AML-193 (cell line): ENCODE results near the gene TMEM121.
A peak's percentile ranks its signal among the peaks of the same experiment; 100 is the strongest.

Source experiments
- DNase-seq, 2 experiments: peaks; one replicate each; lab custom pipeline; 2025; lab: John Stamatoyannopoulos, UW

TMEM121 gene

DNA sequence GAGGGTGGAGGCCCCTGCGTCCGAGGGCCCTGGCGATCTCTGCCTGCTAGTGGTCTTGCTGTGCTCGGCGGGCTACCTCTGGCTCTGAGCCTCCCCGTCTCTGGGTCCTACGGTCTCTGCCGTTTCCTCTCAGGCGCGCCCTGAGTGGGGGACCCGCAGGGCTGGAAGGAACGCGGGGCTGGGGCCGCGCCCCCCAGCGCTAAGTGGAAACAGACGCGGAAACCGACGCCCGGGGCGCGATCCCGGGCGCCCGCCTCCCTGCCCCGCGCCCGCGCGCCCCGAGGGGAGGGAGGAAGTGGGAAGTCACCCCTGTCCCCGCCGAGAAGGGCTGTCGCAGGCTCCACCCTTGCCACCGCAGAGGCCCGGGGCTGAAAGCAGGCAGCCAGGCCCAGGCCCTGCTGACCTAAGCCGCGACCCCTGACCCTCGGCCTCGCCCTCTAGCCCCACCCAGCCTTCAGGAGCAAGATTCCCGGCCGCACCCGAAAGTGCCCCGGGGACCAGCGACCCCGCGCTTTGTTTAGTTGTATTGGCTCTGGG lies 38.9 kb upstream of the TMEM121 start:
- peak; percentile 47 to 70 for DNase-seq

DNA sequence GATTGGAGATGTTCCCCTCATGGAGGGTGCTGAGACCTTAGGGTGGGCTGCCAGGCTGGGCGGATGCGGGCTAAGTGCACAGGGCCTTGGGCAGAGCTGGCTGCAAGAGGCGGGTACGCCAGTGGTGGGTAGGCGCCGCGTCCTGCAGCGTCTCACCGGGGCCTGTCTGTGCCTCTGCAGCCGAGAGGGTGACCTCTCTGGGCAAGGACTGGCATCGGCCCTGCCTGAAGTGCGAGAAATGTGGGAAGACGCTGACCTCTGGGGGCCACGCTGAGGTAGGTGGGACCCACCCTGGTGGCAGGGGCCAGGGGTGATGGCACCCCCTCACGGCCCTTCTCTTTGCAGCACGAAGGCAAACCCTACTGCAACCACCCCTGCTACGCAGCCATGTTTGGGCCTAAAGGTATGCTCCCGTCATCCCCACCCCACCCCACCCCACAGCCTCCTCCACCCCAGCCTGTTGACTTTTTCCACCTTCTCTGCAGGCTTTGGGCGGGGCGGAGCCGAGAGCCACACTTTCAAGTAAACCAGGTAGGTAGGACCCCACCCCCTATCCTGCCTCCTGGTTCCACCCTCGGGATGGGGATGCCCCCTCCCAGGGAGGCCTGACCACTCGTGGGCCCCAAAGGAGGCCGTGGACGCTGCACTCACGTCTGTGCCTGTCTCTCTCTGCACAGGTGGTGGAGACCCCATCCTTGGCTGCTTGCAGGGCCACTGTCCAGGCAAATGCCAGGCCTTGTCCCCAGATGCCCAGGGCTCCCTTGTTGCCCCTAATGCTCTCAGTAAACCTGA lies 38.2 kb upstream of the TMEM121 start:
- DNase-seq = no peak

DNA sequence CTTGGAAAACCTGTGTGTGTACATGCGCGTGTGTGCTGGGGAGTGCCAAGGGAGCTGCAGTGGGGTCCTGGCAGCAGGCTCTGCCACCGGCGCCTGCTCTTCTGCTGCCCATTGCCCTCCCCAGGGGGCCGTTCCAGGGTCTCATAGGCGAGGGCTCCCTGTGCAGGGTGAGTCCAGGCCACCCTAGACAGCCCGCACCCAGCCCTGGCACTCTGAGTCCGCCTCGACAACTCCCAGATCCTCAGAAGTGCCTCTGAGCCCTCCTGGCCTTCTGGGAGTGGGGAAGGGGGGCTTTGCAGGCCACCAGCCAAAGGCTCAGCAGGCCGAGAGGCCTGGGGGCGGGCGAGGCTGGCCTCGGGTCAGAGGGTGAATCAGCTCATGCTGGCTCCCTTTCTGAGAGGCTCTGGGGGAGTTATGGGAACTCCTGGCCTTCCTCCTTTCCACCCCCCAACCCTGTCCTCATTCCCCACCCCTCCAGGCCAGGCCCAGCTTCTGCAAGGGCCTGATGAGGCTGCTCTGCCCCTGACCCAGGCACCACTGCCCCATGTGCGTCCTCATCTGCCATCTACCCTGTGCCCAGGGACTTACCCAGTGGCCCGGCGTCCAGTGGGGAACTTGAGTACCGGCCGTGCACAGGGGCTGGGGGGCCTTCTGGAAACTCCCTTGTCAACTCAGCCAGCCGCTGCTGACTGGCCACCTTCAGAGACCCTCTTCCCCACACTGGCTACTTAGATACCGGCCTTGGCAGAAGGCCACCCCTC lies 37.4 kb upstream of the TMEM121 start:
- no peak for DNase-seq

DNA sequence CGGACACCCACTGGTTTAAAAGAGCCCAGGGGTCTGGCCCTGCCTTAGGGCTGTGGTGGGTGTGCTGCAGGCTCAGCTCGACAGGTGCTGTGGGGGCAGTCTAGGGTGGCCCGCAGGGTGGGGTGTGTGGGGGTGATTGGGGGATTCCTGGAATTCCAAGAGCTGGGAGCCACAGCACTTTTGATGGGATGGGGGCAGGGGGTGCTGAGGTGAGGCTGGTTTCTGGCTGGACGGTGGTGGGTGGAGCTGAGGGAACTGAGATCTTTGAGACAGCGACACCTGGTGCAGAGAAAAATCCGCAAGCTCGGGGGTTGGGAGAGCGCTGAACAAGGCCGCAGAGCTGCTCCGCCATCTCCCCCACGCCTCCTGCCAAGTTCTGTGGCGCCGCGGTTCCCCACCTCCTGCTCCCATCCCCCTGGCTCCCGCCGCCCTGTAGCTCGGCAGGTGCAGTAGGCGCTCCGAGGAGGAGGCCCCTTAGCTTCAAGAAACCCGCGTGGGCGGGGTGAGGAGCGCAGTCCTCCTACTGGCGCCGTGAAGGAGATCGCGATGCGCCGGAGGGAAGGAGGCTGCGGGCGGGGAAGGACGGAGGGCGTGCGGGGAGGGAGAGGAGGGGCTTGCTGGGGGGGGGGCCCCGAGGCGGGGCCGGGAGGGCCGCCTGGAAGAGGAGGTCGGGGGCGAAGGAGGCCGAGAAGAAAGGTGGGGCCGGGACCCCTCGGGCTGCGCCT lies 36.7 kb upstream of the TMEM121 start:
- DNase-seq = peak; percentile 72 to 80

DNA sequence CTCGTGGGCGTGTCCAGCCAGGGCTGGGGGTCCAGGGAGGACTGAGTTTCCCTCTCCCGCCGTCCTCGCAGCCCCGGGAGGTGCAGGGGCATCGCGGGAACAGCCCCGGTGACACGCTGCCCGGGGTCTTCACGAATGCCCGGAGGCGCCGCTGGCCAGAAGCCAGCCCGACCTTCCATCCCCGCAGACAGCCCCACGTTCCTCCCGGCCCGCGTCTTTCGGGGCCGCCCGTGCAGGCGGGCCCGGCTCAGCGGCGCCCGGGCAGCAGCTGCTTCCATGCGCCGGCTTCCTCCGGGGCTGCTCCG lies 36.2 kb upstream of the TMEM121 start:
- no peak for DNase-seq

DNA sequence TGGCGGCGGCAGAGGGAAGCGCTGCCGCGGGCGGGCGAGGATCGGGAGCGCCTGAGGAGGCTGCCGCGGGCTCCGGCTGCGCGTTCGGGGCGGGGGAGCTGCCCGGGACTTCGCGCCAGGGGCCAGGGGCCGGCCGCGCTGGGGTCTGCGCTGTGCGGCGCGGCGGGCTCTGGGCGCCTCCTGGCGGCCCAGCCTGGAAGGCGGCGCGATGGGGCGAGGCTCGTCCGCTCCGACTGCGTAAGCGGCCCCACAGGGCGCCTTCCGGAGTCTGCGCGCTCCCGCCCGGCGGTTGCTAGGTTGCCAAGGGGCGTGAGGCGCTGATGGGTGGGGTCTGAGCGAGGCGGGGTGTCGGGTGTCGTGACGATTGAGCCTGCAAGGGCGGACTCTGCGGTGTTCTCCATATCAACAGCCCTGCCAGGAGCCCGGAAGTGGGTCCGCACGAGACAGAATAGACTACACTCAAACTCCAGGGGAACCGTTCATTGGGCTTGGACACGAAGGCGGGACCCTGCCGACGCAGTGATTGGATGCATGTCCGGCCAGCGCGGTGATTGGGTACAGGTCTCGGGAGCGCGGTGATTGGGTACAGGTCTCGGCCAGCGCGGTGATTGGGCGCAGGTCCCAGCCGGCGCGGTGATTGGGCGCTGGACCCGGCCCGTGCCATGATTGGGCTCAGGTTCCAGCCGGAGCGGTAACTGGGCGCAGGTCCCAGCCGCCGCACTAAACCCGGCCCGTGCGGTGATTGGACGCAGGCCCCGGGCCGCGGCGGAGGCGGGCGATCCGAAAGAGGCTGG lies 35.6 kb upstream of the TMEM121 start, which contains the start of gene TEDC1:
TEDC1 (plus strand) TSS at position 675 of the 794 bp plus-strand sequence. CDS start 130 bp downstream, outside the sequence.
- peak; percentile 98 to 99 for DNase-seq

DNA sequence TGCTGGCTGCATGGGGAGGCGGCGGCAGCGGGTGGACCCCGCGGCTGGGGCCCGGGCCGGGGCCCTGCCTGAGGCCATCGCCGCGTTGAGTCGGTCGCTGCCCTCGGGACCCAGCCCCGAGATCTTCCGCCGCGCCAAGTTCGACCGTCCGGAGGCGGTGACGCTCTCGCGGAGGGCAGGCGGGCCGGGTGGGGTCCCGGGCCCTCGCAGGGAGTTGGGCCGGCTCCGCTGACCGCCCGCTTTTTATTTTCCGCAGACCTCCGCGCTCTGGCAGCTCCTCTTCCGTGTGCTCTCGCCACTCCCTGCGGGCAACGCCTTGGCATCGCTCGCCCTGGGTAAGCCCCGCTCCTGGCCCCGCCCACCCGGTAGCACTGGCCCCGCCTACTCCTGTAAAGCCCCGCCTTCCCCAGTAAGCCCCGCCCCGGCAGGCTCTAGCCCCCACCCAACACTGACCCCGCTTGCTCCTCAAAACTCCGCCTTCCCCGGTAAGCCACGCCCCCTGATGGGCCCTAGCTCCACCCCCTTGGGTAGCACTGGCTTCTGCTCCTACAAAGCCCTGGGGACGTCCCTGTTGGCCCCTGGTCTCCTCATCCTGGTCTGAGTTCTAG lies 34.9 kb upstream of the TMEM121 start:
- peak; percentile 45 to 46 for DNase-seq

DNA sequence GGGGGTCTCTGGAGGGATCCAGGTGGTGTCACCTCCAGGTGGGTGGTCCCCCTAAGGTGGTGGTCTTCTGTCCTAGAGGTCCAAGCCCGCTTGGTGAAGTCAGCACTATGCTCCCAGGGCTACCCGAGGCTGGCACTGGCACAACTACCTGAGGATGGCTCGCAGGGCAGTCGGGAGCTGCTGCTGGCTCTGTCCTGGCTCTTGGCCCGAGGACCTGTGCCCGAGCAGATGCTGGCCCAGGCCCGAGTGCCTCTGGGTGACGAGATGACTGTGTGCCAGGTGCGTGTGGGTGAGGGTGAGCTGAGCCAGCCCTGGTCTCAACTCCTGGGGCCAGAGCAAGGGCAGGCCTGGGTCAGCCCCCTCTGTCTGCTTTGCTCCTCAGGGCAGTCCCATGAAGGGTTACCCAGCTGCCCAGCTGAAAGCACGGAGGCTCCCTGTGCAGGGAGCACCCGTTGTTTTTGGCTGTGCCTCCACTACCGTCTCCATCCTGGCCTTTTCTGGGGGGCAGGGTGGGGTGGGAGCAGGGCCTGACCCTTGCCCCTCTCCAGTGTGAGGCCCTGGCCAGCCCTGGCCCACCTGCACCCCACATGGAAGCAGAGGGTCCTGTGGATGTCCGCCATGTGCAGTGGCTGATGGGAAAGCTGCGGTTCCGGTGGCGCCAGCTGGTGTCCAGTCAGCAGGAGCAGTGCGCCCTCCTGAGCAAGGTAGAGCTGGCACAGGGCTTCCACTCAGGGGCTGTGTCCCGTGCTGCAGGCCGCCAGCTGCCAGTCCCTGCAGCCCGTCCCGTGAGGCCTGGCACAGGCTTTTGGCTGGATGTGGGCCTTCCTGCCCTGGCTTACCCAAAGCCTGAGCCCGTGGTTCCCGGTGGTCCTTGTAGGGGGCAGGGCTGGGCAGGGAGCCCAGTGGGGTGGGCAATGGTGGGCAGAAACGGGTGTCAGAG lies 34.1 kb upstream of the TMEM121 start:
- DNase-seq = no peak

DNA sequence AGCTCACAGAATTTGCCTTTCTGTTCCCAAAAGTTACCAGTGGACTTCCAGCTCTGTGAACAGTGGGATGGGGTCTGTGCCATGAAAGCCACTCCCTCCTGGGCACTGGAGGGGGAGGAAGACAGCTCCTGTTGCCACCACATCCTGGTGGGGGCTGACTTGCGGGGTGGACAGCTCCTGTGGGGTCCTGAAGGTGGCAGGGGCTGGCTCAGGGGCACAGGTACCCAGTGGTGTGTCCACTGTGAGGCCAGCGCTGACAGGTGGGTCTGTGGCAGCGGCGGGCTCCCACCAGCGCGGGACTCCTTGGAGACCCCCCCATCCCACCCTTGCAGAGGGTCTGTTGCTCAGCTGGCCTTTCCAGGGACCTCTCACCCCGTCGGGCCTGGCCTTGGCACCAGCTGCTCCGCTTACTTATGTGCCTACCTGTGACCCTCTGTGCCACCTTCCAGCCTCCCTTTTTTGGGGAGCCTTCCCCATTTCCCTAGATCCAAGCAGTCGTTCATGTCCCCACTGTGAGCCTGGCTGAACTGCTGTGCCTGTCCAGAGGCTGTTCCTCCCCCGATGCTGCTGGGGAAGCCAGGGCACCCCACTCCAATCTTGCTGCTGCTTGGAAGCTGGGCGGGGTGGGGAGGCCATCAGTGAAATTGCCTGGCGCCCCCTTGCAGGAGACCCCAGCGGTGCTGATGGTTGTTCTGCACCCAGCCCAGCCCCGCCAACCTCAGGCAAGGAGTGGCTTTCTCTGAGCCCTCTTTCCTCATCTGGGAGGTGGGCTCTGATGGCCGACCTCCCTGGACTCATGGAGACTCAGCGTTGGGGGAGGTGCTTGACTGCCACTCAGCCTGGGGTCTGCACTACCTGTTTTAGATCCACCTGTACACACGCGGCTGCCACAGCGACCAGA lies 33.2 kb upstream of the TMEM121 start:
- DNase-seq = no peak

DNA sequence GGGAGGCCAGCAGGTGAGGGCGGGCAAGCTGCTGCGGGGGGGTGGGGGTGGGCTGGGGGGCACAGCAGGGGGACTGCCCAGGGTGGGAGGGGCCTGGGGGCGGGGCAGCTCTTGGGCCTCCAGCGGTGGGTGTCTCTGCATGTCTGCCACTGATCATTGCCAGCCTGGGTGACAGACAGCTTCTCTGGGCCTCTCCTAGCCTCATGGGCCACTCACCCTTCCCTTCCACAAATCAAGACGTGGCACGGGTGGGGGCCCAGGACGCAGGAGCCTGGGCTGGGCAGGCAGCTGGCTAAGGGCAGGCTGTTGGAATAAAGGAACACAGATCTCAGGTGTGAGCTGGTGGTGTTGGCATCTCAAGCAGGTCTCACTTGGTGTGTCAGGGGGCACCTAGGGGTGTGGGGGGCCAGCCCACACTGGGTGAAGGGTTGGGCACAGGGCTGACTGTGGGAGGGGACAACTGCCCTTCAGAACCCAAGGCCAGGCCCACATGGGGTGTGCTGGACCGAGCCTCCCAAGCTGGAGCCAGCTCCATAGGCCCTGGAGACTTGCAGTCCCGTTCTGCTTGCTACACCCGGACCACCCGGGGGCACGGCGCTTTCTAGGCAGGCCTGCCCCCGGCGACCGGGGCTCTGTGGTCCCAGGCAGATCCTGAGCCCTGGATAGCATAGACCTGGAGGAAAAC lies 32.3 kb upstream of the TMEM121 start:
- DNase-seq = no peak

DNA sequence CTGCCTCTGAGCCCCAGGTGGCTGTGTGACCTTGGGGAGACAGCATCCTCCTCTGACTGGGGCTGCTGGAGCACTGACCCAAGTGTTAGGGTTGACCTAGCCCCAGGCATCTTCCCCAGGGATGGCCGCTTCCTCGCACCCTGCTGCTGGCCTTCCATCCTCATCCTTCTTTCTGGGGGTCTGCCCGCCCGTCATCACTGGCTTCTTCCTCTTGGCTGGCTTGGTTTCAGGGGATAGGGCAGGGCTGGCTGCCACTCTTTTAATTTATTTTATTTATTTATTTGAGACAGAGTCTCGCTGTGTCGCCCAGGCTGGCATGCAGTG lies 31.8 kb upstream of the TMEM121 start:
- no peak for DNase-seq

DNA sequence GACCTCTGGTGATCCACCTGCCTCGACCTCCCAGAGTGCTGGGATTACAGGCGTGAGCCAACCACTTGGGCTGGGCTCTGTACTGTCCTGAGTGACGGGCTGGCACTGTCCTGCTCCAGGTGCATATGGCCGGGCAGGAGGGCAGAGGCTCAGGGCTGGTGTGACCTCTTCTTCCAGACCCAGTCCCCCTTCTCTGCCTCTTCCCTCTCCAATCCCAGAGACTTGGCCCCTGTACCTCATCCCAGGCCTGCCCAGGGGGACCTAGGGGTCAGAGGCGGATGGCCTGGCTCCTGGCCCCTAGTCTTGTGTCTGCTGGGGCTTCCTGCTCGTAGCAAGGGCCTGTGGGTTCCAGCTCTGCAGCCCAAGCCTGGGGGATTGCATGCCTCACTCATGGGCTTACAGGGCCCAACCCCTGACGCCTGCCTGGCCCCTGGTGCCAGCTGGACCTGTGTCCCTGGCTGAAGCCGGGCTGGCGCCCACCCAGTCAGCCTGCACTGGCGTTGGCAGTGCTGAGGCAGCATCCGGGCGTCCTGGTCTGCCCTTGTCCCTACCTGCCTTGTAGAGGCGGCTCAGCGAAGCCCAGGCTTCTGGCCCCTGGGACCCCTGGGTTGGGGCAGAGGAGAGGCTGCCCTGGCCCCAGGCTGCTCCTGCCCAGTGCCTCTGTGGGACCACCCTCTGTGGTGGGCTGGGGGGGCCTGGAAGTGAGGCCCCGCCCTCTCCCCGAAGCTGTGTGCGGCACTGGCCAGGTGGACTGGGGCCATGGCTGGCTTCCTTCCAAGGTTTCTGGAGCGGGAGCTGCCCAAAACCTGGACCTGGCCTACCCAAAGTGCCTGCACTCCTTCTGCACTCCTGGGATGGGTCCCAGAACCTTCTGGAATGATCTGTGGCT lies 31.0 kb upstream of the TMEM121 start:
- no peak for DNase-seq

DNA sequence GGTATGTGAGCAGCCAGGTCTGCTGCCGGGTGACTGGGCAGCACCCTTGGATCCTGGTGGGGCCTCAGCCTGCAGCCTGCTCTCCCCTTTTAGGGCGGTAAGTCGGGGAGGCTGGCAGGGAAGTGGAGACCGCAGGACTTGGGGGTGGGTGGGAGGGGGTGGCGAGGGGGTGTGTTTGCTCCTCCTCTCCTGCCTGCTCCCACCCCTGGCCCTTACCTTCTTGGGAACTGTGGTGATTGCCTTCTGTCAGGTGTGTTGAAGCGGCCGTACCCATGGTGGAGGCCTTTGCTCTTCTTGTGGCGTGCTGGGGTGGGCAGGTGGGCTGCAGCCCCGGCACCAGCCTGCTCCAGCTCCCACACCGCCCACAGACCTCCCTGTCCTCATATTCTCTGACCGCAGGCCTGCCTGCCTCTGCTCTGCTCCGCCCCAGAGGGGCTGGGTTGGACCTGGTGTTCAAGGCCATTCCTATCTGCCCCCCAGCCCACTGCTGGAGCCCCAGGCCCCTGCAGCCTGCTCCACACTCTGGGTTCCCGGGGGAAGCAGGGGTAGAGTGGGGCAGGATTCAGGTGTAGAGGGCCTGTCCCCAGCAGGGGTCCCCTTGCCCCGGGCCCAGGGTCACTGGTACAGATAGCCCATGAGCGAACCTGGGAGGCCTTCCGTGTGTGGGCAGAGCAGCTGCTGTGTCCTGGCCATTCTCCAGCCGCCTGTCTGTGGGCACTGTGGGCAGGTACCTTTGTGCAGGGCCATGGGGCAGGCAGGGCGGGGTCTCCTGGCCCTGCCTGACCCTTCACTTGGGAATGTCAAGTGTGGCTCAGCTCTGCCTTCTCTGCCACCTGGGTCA lies 30.2 kb upstream of the TMEM121 start:
- no peak for DNase-seq

DNA sequence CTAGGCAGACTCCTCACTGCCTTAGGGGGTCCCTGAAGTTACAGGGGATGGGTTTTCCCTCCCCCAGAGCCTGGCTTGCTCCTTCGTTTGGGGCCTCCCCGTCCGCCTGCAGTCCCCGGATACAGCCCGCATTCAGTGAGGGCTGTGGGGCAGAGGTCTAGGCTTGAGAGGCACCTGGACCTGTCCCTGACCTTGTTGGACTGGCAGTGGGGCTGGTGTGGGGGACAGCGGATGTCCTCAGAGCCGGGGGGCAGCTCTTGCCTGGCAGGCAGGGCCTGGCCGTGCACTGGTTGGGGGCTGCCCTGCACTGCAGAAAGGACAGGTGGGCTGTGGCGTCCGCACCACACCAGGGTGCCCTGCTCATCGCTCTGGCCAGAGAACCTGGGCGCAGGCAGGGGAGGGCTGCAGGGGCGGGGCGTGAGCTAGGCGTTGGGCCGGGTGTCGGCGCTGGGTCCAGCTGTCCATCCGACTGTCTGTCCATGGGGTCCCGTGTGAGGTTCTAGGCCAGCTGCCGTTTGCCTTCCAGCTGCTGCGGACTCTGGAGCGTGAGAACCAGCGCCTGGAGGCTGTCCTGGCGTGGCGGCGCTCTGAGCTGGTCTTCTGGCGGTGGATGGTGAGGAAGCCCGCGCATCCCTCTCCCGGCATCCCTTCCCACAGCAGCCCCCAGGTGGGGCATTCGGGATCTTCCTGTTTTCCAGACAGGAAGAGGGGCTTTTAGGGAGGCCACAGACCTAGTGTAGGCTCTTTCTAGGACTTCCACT lies 29.4 kb upstream of the TMEM121 start:
- no peak for DNase-seq

DNA sequence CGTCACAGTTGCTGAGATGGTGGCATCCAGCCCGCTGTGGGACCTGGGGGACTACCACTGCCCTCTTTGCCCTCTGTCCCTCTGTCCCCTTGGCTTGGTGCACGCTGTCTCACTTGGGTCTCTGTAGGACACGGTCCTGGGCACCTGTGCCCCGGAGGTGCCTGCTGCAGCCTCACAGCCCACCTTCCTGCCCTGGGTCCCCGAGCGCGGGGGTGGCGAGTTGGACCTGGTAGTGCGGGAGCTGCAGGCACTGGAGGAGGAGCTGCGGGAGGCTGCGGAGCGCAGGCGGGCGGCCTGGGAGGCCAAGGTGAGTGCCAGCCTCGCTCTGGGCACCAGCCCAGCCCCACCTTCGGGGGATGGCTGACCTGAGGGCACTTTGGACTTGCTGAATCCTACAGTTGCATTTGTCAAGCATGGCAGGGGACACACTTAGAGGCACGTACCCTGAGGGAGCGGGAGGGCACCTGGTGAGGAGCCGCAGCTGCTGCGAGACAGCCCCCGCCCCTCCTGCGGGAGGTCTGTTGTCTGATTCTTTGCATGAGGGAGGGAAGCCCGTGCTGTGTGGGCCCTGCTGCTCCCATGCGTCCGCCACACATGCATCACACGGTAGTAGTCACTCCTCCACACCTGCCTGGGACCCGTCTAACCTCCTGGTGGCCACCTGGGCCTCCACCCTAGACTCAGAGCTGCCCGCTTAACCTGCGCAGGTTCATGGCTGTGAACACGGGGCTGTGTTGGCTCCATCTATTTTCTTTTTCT lies 28.5 kb upstream of the TMEM121 start:
- no peak for DNase-seq
